Measurements from ENCODE around the gene GIMAP8.
"Not testable (repeated sequence)": the region's sequence is repeated elsewhere in the genome, so short reads cannot be mapped to it uniquely, and the experiment has no call there.

GIMAP8 gene

DNA sequence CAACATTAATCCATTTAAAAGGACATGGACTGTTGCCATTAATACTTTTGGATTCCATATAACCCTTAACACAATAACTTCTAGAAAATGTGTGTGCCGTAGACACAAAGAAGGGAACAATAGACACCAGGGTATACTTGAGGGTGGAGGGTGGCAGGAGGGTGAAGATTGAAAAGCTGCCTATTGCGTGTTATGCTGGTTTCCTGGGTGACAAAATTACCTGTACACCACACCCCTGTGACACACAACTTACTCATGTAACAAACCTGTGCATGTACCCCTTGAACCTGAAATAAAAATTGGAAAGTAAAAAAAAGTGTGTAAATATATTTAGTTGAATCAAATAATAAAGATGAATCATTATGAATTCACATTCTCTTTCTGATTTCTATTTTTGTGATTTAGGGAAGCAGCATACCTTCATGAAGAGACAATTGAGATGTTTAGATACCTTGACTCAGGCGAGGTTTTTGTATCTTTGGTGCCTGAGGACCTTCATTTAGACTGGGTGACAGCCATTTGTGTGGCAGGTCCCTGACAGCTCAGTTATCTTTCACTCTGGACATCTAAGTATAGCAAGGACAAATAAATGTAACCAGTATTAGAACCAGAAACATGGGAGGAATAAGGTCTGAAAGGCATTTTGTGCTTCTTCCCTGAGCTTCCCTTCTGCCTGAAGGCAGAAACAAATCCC, 28.7 kb downstream of the GIMAP8 start:
- H3K4me3 ChIP-seq (ENCODE audit: low read depth, low read length): no peak overlapping the region
- TF ChIP-seq, protein P1, sequence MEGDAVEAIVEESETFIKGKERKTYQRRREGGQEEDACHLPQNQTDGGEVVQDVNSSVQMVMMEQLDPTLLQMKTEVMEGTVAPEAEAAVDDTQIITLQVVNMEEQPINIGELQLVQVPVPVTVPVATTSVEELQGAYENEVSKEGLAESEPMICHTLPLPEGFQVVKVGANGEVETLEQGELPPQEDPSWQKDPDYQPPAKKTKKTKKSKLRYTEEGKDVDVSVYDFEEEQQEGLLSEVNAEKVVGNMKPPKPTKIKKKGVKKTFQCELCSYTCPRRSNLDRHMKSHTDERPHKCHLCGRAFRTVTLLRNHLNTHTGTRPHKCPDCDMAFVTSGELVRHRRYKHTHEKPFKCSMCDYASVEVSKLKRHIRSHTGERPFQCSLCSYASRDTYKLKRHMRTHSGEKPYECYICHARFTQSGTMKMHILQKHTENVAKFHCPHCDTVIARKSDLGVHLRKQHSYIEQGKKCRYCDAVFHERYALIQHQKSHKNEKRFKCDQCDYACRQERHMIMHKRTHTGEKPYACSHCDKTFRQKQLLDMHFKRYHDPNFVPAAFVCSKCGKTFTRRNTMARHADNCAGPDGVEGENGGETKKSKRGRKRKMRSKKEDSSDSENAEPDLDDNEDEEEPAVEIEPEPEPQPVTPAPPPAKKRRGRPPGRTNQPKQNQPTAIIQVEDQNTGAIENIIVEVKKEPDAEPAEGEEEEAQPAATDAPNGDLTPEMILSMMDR (IDR thresholded peaks at IDR 0.05; ENCODE audit: insufficient read depth, low read depth, low read length, missing control alignments): no peak
- no peak for DNase-seq (ENCODE audit: low read depth)

DNA sequence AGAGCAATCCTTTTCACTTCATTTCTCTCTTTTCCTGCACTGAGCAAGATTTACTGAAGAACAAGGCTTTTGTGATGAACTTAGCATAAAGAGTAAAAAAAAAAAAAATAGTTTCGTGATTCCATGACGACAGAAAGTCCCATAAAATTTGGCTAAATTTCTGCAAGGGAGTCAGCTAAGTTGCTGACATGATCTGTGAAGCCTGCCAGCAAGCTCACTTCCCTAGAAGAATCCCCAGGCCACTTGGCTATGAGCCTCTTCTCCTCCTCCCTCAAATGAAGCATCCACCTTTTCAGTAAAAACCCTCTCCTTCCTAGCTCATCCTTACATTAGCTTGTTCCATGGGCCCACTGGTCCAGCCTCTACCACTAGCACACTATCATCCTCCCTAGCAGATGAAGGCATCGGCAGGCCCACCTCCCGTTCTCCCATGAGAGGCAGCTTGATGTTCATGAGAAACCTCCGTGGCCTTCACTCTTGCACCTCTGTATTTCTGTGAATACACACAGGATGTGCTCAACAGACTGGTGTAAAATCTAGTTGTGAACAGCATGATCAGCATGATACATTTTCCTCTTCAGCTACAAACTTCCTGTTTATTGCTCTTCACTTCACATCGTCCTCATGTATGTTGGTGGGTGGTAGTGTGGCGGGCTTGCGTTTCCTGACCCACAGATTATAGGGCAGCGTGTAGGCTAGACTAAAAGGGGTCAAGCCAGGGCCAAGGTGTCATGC, 30.9 kb downstream of the GIMAP8 start:
- no peak overlapping the region for H3K4me3 ChIP-seq (ENCODE audit: low read depth, low read length)
- DNase-seq (ENCODE audit: low read depth): no peak
- TF ChIP-seq, protein P1 (IDR thresholded peaks at IDR 0.05; ENCODE audit: insufficient read depth, low read depth, low read length, missing control alignments): no peak

DNA sequence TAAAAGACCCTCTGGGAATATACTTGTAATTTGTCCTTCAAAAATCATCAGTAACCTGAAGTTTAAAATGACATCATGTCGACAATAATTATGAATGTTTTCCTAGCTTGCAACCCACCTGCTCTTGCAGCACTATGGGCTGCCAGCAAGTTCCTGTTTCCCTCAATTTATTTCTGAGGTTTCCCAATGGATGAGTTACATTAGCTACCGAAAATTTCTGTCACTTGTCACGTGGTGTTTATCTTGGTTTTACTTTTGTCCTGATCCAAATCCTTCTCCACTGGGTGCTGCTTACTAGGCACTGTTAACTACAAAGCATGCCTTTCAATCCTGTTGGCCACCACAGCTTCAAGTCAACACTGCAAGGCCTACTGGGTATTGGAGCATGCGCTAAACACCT, 31.5 kb downstream of the GIMAP8 start:
- no peak for DNase-seq (ENCODE audit: low read depth)
- H3K4me3 ChIP-seq (ENCODE audit: low read depth, low read length): no peak overlapping the region
- TF ChIP-seq, protein P1 (IDR thresholded peaks at IDR 0.05; ENCODE audit: insufficient read depth, low read depth, low read length, missing control alignments): no peak

DNA sequence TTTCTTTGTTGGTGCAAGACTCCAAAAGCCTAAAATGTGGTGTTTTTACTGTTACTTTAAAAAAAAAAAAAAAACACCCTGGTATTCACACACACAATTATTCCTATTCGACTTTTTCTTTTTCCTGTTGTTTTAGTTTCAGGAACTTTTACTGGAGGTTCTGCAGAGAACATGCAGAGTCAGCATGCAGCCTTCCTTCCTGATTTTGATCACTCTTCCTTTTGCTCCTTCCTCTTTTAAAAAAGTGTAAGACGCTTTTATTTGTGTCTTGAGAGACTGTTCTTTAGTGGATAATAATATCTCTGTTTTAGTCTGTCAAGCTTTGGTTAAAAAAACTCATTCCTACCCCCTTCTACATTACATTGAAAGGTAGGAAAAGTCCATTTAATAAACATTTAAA, 33.1 kb downstream of the GIMAP8 start:
- not testable (repeated sequence) for DNase-seq (ENCODE audit: low read depth); H3K4me3 ChIP-seq (ENCODE audit: low read depth, low read length)

DNA sequence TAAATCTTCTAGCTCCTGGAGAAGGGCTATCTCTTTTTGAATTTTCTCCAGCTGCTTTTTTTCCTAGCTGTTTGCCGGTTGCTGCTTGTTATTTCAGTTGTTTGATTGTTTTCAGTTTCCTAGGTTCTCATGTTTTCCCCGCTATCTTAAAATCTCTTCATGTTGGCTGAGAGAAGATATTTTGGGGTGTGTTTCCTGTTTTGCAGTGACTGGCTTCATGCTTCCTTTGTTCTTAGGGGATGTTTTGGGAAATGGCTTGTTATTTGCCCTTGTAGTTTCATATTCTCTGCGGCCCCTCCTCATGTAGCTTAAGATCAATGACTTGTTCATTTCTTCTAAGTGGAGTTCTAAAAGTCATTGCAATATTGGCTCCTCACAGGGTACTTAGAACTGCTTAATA, 33.6 kb downstream of the GIMAP8 start:
- not testable (repeated sequence) for DNase-seq (ENCODE audit: low read depth); H3K4me3 ChIP-seq (ENCODE audit: low read depth, low read length)

DNA sequence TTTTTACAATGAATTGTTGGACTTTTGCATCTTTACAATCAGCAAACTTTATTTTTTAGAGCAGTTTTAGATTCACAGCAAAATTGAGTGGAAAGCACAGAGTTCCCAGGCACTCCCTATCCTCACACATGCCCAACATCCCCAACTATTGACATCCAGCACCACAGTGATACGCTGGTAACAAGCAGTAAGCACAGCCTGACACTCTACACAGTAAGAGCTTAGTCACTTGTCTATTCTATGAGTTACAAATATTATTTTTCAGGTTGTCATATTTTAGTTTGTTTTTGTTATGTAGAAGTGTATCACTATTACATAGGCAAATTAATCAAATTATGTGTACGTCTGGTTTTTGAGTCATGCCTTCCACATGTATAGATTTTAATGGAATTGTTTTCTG, 37.2 kb downstream of the GIMAP8 start:
- no peak overlapping the region for H3K4me3 ChIP-seq (ENCODE audit: low read depth, low read length)

DNA sequence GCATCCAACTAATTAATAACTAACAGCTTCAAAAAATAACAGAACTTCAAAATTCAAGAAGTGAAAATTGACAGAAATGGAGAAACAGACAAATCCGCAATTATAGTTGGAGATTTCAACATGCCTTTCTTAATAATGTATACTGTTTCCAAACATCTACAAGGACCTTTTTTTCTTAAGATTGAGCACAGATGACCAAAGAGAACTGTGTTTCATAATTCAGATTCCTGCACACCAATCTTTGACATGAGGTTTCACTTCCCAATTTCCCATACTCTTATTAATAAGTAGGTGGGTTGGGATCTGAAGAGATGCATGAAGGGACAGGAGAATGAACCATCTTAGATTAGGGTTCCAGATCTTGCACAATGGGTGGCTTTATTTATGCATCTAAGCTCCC, 39.4 kb downstream of the GIMAP8 start:
- DNase-seq (ENCODE audit: low read depth): no peak

More for the DNA sequence above, 37.2 kb downstream of the GIMAP8 start:
- TF ChIP-seq, protein P1 (IDR thresholded peaks at IDR 0.05; ENCODE audit: insufficient read depth, low read depth, low read length, missing control alignments): no peak
- no peak for DNase-seq (ENCODE audit: low read depth)

DNA sequence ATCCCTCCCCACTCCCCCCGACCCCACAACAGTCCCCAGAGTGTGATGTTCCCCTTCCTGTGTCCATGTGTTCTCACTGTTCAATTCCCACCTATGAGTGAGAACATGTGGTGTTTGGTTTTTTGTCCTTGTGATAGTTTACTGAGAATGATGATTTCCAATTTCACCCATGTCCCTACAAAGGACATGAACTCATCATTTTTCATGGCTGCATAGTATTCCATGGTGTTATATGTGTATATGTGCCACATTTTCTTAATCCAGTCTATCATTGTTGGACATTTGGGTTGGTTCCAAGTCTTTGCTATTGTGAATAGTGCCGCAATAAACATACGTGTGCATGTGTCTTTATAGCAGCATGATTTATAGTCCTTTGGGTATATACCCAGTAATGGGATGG, 43.0 kb downstream of the GIMAP8 start:
- not testable (repeated sequence) for H3K4me3 ChIP-seq (ENCODE audit: low read depth, low read length); DNase-seq (ENCODE audit: low read depth)

More for the DNA sequence above, 39.4 kb downstream of the GIMAP8 start:
- H3K4me3 ChIP-seq (ENCODE audit: low read depth, low read length): no peak overlapping the region
- TF ChIP-seq, protein P1 (IDR thresholded peaks at IDR 0.05; ENCODE audit: insufficient read depth, low read depth, low read length, missing control alignments): no peak

Data from GM12865 (cell line).